Measurements from ENCODE around the gene LARGE1. TPM values are rescaled to one million over a fixed set of nuclear protein-coding genes. Genes with fewer than 3 reads are reported as not detected.

The LARGE1 gene
- total RNA-seq, 4 donors from 2014 or later = 24.9 to 51.0 (median 32.7) TPM

DNA sequence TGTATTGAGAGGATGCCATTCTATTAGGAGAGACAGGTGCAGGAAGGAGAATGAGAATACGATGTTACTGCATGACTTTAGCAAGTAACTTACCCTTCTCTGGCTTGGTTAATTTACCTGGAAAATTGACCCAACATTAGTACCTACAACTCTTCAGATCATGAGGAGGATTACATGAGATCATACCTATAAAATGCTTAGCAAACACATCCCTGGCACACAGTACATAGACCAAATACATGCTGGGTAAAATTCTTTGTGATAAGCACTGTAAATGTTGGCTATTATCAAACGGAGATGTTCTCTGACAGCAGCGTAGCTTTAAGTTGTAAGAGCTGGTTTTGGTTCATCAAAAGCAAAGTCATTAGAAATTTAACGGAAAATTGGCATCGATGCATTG lies 28.8 kb downstream of the LARGE1 start:
- H3K27me3 ChIP-seq = no peaks in the 10 kb centered on the region
- no peak for DNase-seq (ENCODE audit: low spot score in 2 of 2)
- H3K4me3 ChIP-seq = no peak overlapping the region
- H3K9me3 ChIP-seq = peaks cover 0 to 3% (median 0%) of the 10 kb centered on the region in 4 donors
- peaks cover 0 to 14% (median 0%) of the 10 kb centered on the region in 4 donors for H3K4me1 ChIP-seq
- no peak for TF ChIP-seq EP300 (IDR thresholded peaks at IDR 0.05)
- TF ChIP-seq POLR2A (IDR thresholded peaks at IDR 0.05) = no peak
- TF ChIP-seq CTCF (IDR thresholded peaks at IDR 0.05) = no peak
- H3K27ac ChIP-seq = no peak overlapping the region
- WGBS, 2 donors = 66 to 76% methylated on average over 5 of the region's 5 CpGs
- no peaks in the 10 kb centered on the region for H3K36me3 ChIP-seq

GRCh38 chr22:33889748-33890147 lies 30.5 kb downstream of the LARGE1 start:
- no peaks in the 10 kb centered on the region for H3K36me3 ChIP-seq
- no peak overlapping the region for H3K27ac ChIP-seq
- TF ChIP-seq CTCF (IDR thresholded peaks at IDR 0.05) (no peak), EP300 (IDR thresholded peaks at IDR 0.05) (no peak), POLR2A (IDR thresholded peaks at IDR 0.05) (no peak)

GRCh38 chr22:33888821-33889220 lies 31.5 kb downstream of the LARGE1 start:
- Histone ChIP-seq H3K4me3 (no peak overlapping the region), H3K36me3 (no peaks in the 10 kb centered on the region), H3K4me1 (peaks cover 0 to 14% (median 0%) of the 10 kb centered on the region in 4 donors), H3K27me3 (no peaks in the 10 kb centered on the region), H3K9me3 (no peaks in the 10 kb centered on the region), H3K27ac (no peak overlapping the region)
- DNase-seq (ENCODE audit: low spot score in 2 of 2) = no peak
- TF ChIP-seq EP300 (IDR thresholded peaks at IDR 0.05) (no peak), CTCF (IDR thresholded peaks at IDR 0.05) (no peak), POLR2A (IDR thresholded peaks at IDR 0.05) (no peak)
- 69 to 72% methylated on average over 4 of the region's 4 CpGs for WGBS, 2 donors

More at GRCh38 chr22:33889748-33890147, 30.5 kb downstream of the LARGE1 start:
- H3K9me3 ChIP-seq = no peaks in the 10 kb centered on the region
- peaks cover 0 to 14% (median 0%) of the 10 kb centered on the region in 4 donors for H3K4me1 ChIP-seq
- WGBS, 2 donors = 76 to 77% methylated on average over 5 of the region's 5 CpGs
- no peak overlapping the region for H3K4me3 ChIP-seq
- H3K27me3 ChIP-seq = no peaks in the 10 kb centered on the region
- DNase-seq (ENCODE audit: low spot score in 2 of 2) = no peak

DNA sequence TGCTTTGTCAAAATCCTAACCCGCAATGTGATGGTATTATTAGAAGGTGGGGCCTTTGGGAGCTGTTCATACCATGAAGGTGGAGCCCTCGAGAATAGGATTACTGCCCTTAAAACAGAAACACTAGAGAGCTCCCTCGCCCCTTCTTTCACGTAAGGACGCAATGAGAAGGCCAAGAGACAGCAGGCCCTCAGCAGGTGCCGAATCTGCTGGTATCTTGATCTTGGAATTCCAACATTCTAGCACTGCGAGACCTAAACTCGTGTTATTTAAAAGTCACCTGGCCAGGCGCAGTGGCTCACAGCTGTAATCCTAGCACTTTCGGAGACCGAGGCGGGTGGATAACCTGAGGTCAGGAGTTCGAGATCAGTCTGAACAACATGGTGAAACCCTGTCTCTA lies 33.1 kb downstream of the LARGE1 start:
- no peak overlapping the region for H3K4me3 ChIP-seq
- H3K4me1 ChIP-seq = peaks cover 0 to 14% (median 0%) of the 10 kb centered on the region in 4 donors
- no peaks in the 10 kb centered on the region for H3K9me3 ChIP-seq
- no peak overlapping the region for H3K27ac ChIP-seq
- H3K27me3 ChIP-seq = no peaks in the 10 kb centered on the region
- TF ChIP-seq CTCF (IDR thresholded peaks at IDR 0.05) (no peak), EP300 (IDR thresholded peaks at IDR 0.05) (no peak), POLR2A (IDR thresholded peaks at IDR 0.05) (no peak)
- DNase-seq (ENCODE audit: low spot score in 2 of 2) = no peak
- WGBS, 2 donors = 90 to 97% methylated on average over 13 of the region's 13 CpGs
- H3K36me3 ChIP-seq = no peaks in the 10 kb centered on the region

DNA sequence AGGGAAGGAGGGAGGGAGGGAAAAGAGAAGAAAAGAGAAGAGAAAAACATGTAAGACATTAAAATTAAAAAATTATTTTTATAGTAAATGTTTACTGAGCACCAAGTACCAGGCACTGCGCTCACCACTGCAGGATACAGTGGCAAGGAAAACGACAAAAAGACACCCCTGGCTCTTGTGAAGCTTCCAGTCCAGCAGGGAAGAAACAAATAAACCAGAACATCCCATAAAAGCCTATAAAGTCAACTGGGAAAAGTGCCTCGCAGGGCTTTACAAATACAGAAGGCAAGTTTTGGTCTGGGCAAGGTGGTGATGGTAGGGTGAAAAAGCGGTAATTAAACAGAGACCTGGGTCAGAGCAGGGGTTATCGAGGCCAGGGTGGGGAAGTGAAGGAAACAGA lies 33.6 kb downstream of the LARGE1 start:
- H3K27ac ChIP-seq = no peak overlapping the region
- H3K4me1 ChIP-seq = peaks cover 0 to 14% (median 0%) of the 10 kb centered on the region in 4 donors
- 74 to 80% methylated on average over 5 of the region's 5 CpGs for WGBS, 2 donors
- H3K27me3 ChIP-seq = no peaks in the 10 kb centered on the region
- no peaks in the 10 kb centered on the region for H3K36me3 ChIP-seq
- TF ChIP-seq CTCF (IDR thresholded peaks at IDR 0.05) (no peak), POLR2A (IDR thresholded peaks at IDR 0.05) (no peak), EP300 (IDR thresholded peaks at IDR 0.05) (no peak)
- H3K9me3 ChIP-seq = no peaks in the 10 kb centered on the region
- H3K4me3 ChIP-seq = no peak overlapping the region
- no peak for DNase-seq (ENCODE audit: low spot score in 2 of 2)

Measured in tibial nerve (tissue), 4 donors.